HCT116 (cell line): ENCODE data around the gene SLC2A13. TPM values are rescaled to one million over a fixed set of nuclear protein-coding genes. Genes with fewer than 3 reads are reported as not detected.
A peak's percentile ranks its signal among the peaks of the same experiment; 100 is the strongest.

Source experiments
- ATAC-seq: fragments of 200-7000 bp; cut with Tn5 transposase; 2 replicates; pipeline ENCODE4 v1.9.1; 2020; ENCODE audit warnings: mild to moderate bottlenecking, moderate library complexity
- BruUV-seq: library from RNA; stranded (reverse); fragments of 400-500 nt; replicated peaks from 2 replicates; lab custom pipeline; 2021; lab: Mats Ljungman, UMichigan
- CTCF ChIA-PET: fragments of 300-600 bp; sonication (Branson Sonifier 250); formaldehyde crosslinking; loops from one replicate; lab custom pipeline; 2021; ENCODE audit warnings: antibody characterized with exemption; lab: Charles Lee
- POLR2A ChIA-PET: fragments of 300-600, 350-600 bp; sonication (Branson Sonifier 250); formaldehyde crosslinking; loops from one replicate; lab custom pipeline; 2021; ENCODE audit warnings: antibody characterized with exemption; lab: Charles Lee
- RAD21 ChIA-PET, 2 experiments: fragments of 300-600 bp; sonication (Branson Sonifier 250); formaldehyde crosslinking; loops; one replicate each; lab custom pipeline; 2023; ENCODE audit warnings: low total read pairs in 2 of 2; ENCODE audit not compliant: uncharacterized antibody in 2 of 2, unreplicated experiment in 2 of 2, low non-redundant PET in 1 of 2; lab: Charles Lee
- DNase-seq: peaks from one replicate; pipeline ENCODE4 v3.0.0-alpha.2; 2010; ENCODE audit warnings: low read depth, low spot score
- H2AFZ ChIP-seq: fragments of 200-600 bp; shearing (Covaris generic), sonication (generic); 2 replicates; pipeline ENCODE4 v1.6.1; 2017; ENCODE audit warnings: low read depth, mixed run types, mixed read lengths, antibody characterized with exemption, low read length; ENCODE audit not compliant: poor library complexity, severe bottlenecking
- H3K27ac ChIP-seq: 2 replicates; pipeline ENCODE4 v1.5.1; 2012; ENCODE audit warnings: low read depth, low read length
- H3K27me3 ChIP-seq: fragments of 200-600 bp; sonication (generic); 2 replicates; pipeline ENCODE4 v1.6.1; 2016; ENCODE audit warnings: mixed run types, low read length, mixed read lengths; ENCODE audit not compliant: insufficient read depth
- H3K36me3 ChIP-seq, 2 experiments: fragments of 200-500 bp in 1 of 2; fragments of 200-600 bp in 1 of 2; sonication (Bioruptor generic) in 1 of 2; sonication (generic) in 1 of 2; 2 replicates each; pipeline versions ENCODE4 v1.5.1 to v1.6.1; 2014 to 2016; ENCODE audit warnings: low read length in 2 of 2, inconsistent platforms in 1 of 2, mixed read lengths in 1 of 2, mixed run types in 1 of 2; ENCODE audit not compliant: insufficient read depth in 2 of 2, control insufficient read depth in 1 of 2
- H3K4me1 ChIP-seq, 2 experiments: fragments of 200-600 bp in 1 of 2; sonication (generic) in 1 of 2; 2 replicates each; pipeline versions ENCODE4 v1.5.1 to v1.6.1; 2012 to 2017; ENCODE audit warnings: low read length in 2 of 2, inconsistent platforms in 1 of 2, mild to moderate bottlenecking in 1 of 2, mixed read lengths in 1 of 2, mixed run types in 1 of 2, moderate library complexity in 1 of 2; ENCODE audit not compliant: insufficient read depth in 2 of 2, control insufficient read depth in 1 of 2
- H3K4me2 ChIP-seq: fragments of 200-600 bp; sonication (generic); 2 replicates; pipeline ENCODE4 v1.6.1; 2017; ENCODE audit warnings: mixed run types, low read length, mixed read lengths
- H3K4me3 ChIP-seq, 2 experiments: fragments of 200-600 bp in 1 of 2; sonication (generic) in 1 of 2; replicated peaks in 1 of 2; 2 replicates each; pipeline ENCODE4 v1.5.1; 2011 to 2016; ENCODE audit warnings: low read length in 2 of 2, control low read depth in 1 of 2, low read depth in 1 of 2, mild to moderate bottlenecking in 1 of 2, mixed read lengths in 1 of 2, mixed run types in 1 of 2
- H3K79me2 ChIP-seq: fragments of 200-600 bp; sonication (generic); 2 replicates; pipeline ENCODE4 v1.6.1; 2017; ENCODE audit warnings: mild to moderate bottlenecking, mixed run types, low read length, moderate library complexity, mixed read lengths; ENCODE audit not compliant: insufficient read depth
- H3K9ac ChIP-seq: fragments of 200-600 bp; sonication (generic); 2 replicates; pipeline ENCODE4 v1.6.1; 2016; ENCODE audit warnings: low read length, mixed read lengths
- H3K9me2 ChIP-seq: fragments of 200-600 bp; sonication (generic), shearing (Covaris generic); 2 replicates; pipeline ENCODE4 v1.6.1; 2017; ENCODE audit warnings: mixed run types, mild to moderate bottlenecking, moderate library complexity; ENCODE audit not compliant: insufficient read depth
- H3K9me3 ChIP-seq, 2 experiments: fragments of 200-500 bp in 1 of 2; fragments of 200-600 bp in 1 of 2; sonication (Bioruptor generic) in 1 of 2; sonication (generic) in 1 of 2; 2 replicates each; pipeline ENCODE4 v1.6.1; 2014 to 2017; ENCODE audit warnings: low read length in 2 of 2, mixed read lengths in 2 of 2, inconsistent platforms in 1 of 2, low read depth in 1 of 2, mild to moderate bottlenecking in 1 of 2, mixed run types in 1 of 2, moderate library complexity in 1 of 2; ENCODE audit not compliant: control insufficient read depth in 1 of 2, insufficient read depth in 1 of 2
- H4K20me1 ChIP-seq: fragments of 200-600 bp; sonication (generic), shearing (Covaris generic); 2 replicates; pipeline ENCODE4 v1.6.1; 2017; ENCODE audit warnings: mixed run types, mild to moderate bottlenecking, moderate library complexity; ENCODE audit not compliant: insufficient read depth
- CBX3 ChIP-seq: IDR thresholded peaks from 2 replicates; pipeline ENCODE4 v1.6.1; 2012; ENCODE audit warnings: low read depth
- CEBPB ChIP-seq: IDR thresholded peaks from 2 replicates; pipeline ENCODE4 v1.6.1; 2012; ENCODE audit warnings: low read depth
- CTCF ChIP-seq, 3 experiments: fragments of 200-600 bp in 1 of 3; sonication (generic) in 1 of 3; IDR thresholded peaks in 2 of 3; conservative IDR thresholded peaks in 1 of 3; 2 replicates each; pipeline ENCODE4 v1.5.1; 2012 to 2017; ENCODE audit warnings: low read depth in 2 of 3, low read length in 2 of 3, antibody characterized with exemption in 1 of 3, borderline replicate concordance in 1 of 3, control low read depth in 1 of 3, mild to moderate bottlenecking in 1 of 3, mixed read lengths in 1 of 3, mixed run types in 1 of 3, moderate library complexity in 1 of 3; ENCODE audit not compliant: insufficient read depth in 1 of 3
- EGR1 ChIP-seq: IDR thresholded peaks from 2 replicates; pipeline ENCODE4 v1.6.1; 2012; ENCODE audit warnings: low read depth
- EZH2phosphoT487 ChIP-seq: fragments of 200-600 bp; IDR thresholded peaks from 2 replicates; pipeline ENCODE4 v1.6.1; 2018; ENCODE audit warnings: antibody characterized with exemption, borderline replicate concordance
- FOSL1 ChIP-seq: IDR thresholded peaks from 2 replicates; pipeline ENCODE4 v1.6.1; 2012; ENCODE audit warnings: low read depth
- JUND ChIP-seq: IDR thresholded peaks from 2 replicates; pipeline ENCODE4 v1.6.1; 2012
- POLR2AphosphoS5 ChIP-seq: IDR thresholded peaks from 2 replicates; pipeline ENCODE4 v1.6.1; 2011; ENCODE audit warnings: mild to moderate bottlenecking, low read depth, low read length, moderate library complexity
- RAD21 ChIP-seq: IDR thresholded peaks from 2 replicates; pipeline ENCODE4 v1.6.1; 2012; ENCODE audit warnings: low read depth, mild to moderate bottlenecking
- SIN3A ChIP-seq: IDR thresholded peaks from 2 replicates; pipeline ENCODE4 v1.6.1; 2012; ENCODE audit warnings: low read depth
- SP1 ChIP-seq: IDR thresholded peaks from 2 replicates; pipeline ENCODE4 v1.6.1; 2012; ENCODE audit warnings: low read depth
- TCF7L2 ChIP-seq: IDR thresholded peaks from 2 replicates; pipeline ENCODE4 v1.7.0; 2011; ENCODE audit warnings: borderline replicate concordance, inconsistent platforms; ENCODE audit not compliant: insufficient read depth, insufficient read length; ENCODE audit errors: extremely low read depth
- YY1 ChIP-seq: IDR thresholded peaks from 2 replicates; pipeline ENCODE4 v1.6.1; 2011; ENCODE audit warnings: low read length, low read depth, moderate library complexity, mild to moderate bottlenecking; ENCODE audit not compliant: insufficient replicate concordance; ENCODE audit errors: extremely low read depth
- ZNF274 ChIP-seq: fragments of 200-500 bp; sonication (Bioruptor generic); IDR thresholded peaks from 2 replicates; pipeline ENCODE4 v1.6.1; 2014; ENCODE audit warnings: mild to moderate bottlenecking, low read depth, low read length, inconsistent platforms
- intact Hi-C: fragments of 100-400 bp; cut with micrococcal nuclease; formaldehyde crosslinking; loops from 2 replicates; pipeline ENCODE4 v1.10.0; 2022
- total RNA-seq: library from RNA; stranded (reverse); gene quantifications from one replicate; pipeline ENCODE4 v1.2.1, GENCODE V29; 2021; ENCODE audit not compliant: unreplicated experiment
- TF ChIP-seq, protein P1 (sequence below): IDR thresholded peaks from 2 replicates; pipeline ENCODE4 v1.6.1; 2012
- TF ChIP-seq, protein P2 (sequence below): IDR thresholded peaks from 2 replicates; pipeline ENCODE4 v1.6.1; 2012; ENCODE audit warnings: low read depth
- TF ChIP-seq, protein P3 (sequence below): IDR thresholded peaks from 2 replicates; pipeline ENCODE4 v1.6.1; 2012

Gene SLC2A13
- total RNA-seq, 1 experiment from 2014 or later = 6.8 TPM

GRCh38 chr12:39902821-39903220, 203.1 kb downstream of the SLC2A13 start (continued):
- TF ChIP-seq, protein P1, sequence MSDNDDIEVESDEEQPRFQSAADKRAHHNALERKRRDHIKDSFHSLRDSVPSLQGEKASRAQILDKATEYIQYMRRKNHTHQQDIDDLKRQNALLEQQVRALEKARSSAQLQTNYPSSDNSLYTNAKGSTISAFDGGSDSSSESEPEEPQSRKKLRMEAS = no peak
- TF ChIP-seq FOSL1 (peak; percentile 96), SIN3A (peak; percentile 47; the same call in 1 of the 2 replicates), ZNF274 (no peak), POLR2AphosphoS5 (no peak; the same call in 1 of the 2 replicates), EZH2phosphoT487 (no peak), CEBPB (peak; percentile 78), EGR1 (peak; percentile 51; the same call in 1 of the 2 replicates), SP1 (peak; percentile 93)
- TF ChIP-seq, protein P2, sequence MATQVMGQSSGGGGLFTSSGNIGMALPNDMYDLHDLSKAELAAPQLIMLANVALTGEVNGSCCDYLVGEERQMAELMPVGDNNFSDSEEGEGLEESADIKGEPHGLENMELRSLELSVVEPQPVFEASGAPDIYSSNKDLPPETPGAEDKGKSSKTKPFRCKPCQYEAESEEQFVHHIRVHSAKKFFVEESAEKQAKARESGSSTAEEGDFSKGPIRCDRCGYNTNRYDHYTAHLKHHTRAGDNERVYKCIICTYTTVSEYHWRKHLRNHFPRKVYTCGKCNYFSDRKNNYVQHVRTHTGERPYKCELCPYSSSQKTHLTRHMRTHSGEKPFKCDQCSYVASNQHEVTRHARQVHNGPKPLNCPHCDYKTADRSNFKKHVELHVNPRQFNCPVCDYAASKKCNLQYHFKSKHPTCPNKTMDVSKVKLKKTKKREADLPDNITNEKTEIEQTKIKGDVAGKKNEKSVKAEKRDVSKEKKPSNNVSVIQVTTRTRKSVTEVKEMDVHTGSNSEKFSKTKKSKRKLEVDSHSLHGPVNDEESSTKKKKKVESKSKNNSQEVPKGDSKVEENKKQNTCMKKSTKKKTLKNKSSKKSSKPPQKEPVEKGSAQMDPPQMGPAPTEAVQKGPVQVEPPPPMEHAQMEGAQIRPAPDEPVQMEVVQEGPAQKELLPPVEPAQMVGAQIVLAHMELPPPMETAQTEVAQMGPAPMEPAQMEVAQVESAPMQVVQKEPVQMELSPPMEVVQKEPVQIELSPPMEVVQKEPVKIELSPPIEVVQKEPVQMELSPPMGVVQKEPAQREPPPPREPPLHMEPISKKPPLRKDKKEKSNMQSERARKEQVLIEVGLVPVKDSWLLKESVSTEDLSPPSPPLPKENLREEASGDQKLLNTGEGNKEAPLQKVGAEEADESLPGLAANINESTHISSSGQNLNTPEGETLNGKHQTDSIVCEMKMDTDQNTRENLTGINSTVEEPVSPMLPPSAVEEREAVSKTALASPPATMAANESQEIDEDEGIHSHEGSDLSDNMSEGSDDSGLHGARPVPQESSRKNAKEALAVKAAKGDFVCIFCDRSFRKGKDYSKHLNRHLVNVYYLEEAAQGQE = no peak

GRCh38 chr12:39897315-39897714, 208.6 kb downstream of the SLC2A13 start:
- H3K4me2 ChIP-seq = no peak overlapping the region
- RAD21 ChIA-PET = no interaction called here

More at GRCh38 chr12:39897315-39897714, 208.6 kb downstream of the SLC2A13 start:
- no peak overlapping the region for H3K27ac ChIP-seq
- peaks cover 1 to 2% of the 10 kb centered on the region in 2 experiments; a peak in 3 of 4 replicates for H3K4me1 ChIP-seq
- no peak overlapping the region for H2AFZ ChIP-seq
- ChIA-PET CTCF (no interaction called here), POLR2A (no interaction called here)
- no peaks in the 10 kb centered on the region for H3K36me3 ChIP-seq
- H4K20me1 ChIP-seq = no peaks in the 10 kb centered on the region
- no peaks in the 10 kb centered on the region for H3K9me3 ChIP-seq
- H3K27me3 ChIP-seq = no peaks in the 10 kb centered on the region
- H3K9ac ChIP-seq = no peak overlapping the region
- DNase-seq = no peak
- ATAC-seq = no peak
- no peak overlapping the region for H3K4me3 ChIP-seq
- no peaks in the 10 kb centered on the region for H3K79me2 ChIP-seq
- intact Hi-C loops = no loop called here
- TF ChIP-seq SP1 = no peak
- no peak for TF ChIP-seq TCF7L2
- TF ChIP-seq JUND = no peak
- no peak for TF ChIP-seq CEBPB
- no peak for TF ChIP-seq CBX3
- no peak for TF ChIP-seq CTCF (IDR thresholded peaks at IDR 0.05 in 2 of 3, conservative IDR thresholded peaks at IDR 0.05 in 1 of 3; ENCODE audit: borderline replicate concordance in 1 of 3, insufficient read depth in 1 of 3, low read depth in 2 of 3, low read length in 2 of 3)
- TF ChIP-seq, protein P1 = no peak
- TF ChIP-seq RAD21 = no peak
- TF ChIP-seq, protein P3, sequence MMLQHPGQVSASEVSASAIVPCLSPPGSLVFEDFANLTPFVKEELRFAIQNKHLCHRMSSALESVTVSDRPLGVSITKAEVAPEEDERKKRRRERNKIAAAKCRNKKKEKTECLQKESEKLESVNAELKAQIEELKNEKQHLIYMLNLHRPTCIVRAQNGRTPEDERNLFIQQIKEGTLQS = no peak
- no peak for TF ChIP-seq YY1
- TF ChIP-seq EZH2phosphoT487 = no peak
- BruUV-seq = no TSS peak
- H3K9me2 ChIP-seq = no peaks in the 10 kb centered on the region
